IPS DF 6.9 (cell line): ENCODE results near the gene TXNIP.
A peak's percentile ranks its signal among the peaks of the same experiment; 100 is the strongest.
"Not testable (repeated sequence)": the region's sequence is repeated elsewhere in the genome, so short reads cannot be mapped to it uniquely, and the experiment has no call there.

Experiments used
- DNase-seq: peaks from one replicate; pipeline ENCODE4 v3.0.0-alpha.2; 2013; ENCODE audit warnings: low read depth, low spot score
- H3K27ac ChIP-seq: one replicate; pipeline ENCODE4 v1.5.1; 2013; ENCODE audit warnings: low read length, control low read depth
- H3K27me3 ChIP-seq: 2 replicates; pipeline ENCODE4 v1.6.1; 2013; ENCODE audit warnings: mild to moderate bottlenecking, low read length; ENCODE audit not compliant: control insufficient read depth, insufficient read depth
- H3K36me3 ChIP-seq: 2 replicates; pipeline ENCODE4 v1.6.1; 2013; ENCODE audit warnings: low read length; ENCODE audit not compliant: control insufficient read depth, insufficient read depth
- H3K4me1 ChIP-seq: 2 replicates; pipeline ENCODE4 v1.6.1; 2013; ENCODE audit warnings: low read length; ENCODE audit not compliant: control insufficient read depth, insufficient read depth
- H3K4me3 ChIP-seq: 2 replicates; pipeline ENCODE4 v1.5.1; 2013; ENCODE audit warnings: mild to moderate bottlenecking, low read length
- H3K9me3 ChIP-seq: 2 replicates; pipeline ENCODE4 v1.6.1; 2013; ENCODE audit warnings: low read length, inconsistent platforms; ENCODE audit not compliant: control insufficient read depth, insufficient read depth
- WGBS: extraction: QIAGEN DNeasy Blood & Tissue Kit; methylation state at CpG from one replicate; pipeline ENCODE4 v1.1.7; 2013; ENCODE audit warnings: mixed read lengths, missing lambda C conversion rate; ENCODE audit not compliant: insufficient read length, insufficient coverage; 5-methylcytosine and 5-hydroxymethylcytosine counted together

TXNIP gene

GRCh38 chr1:145996433-145997015 is at the start of gene TXNIP:
Gene TXNIP (minus strand): TSS chr1:145996579. CDS start chr1:145996266, 313 bp downstream.
- DNase-seq, result no peak
- Histone ChIP-seq H3K27me3 (no peaks in the 10 kb centered on the region), H3K4me3 (peak within 1 kb of the TSS; percentile 94), H3K27ac (no peak within 1 kb of the TSS), H3K4me1 (0 out of 2 replicates have a peak, but pooled peaks cover 2% of the 10 kb centered on the region), H3K36me3 (peaks cover 12% of the 10 kb centered on the region; the same call in 1 of the 2 replicates), H3K9me3 (no peaks in the 10 kb centered on the region)
- WGBS, result no CpG with 5 or more reads among the region's 30 CpGs

GRCh38 chr1:146039844-146040194 is 43.4 kb upstream of the TXNIP start:
- no peaks in the 10 kb centered on the region for H3K36me3 ChIP-seq
- H3K27me3 ChIP-seq, result no peaks in the 10 kb centered on the region
- no peak overlapping the region for H3K4me3 ChIP-seq
- no peak overlapping the region for H3K27ac ChIP-seq
- H3K4me1 ChIP-seq, result no peaks in the 10 kb centered on the region
- DNase-seq, result no peak
- no CpG with 5 or more reads among the region's 9 CpGs for WGBS
- no peaks in the 10 kb centered on the region for H3K9me3 ChIP-seq

- Histone ChIP-seq H3K9me3 (no peaks in the 10 kb centered on the region), H3K36me3 (no peaks in the 10 kb centered on the region), H3K27me3 (no peaks in the 10 kb centered on the region), H3K27ac (no peak overlapping the region), H3K4me1 (no peaks in the 10 kb centered on the region), H3K4me3 (peak overlapping the region; percentile 54; the same call in 1 of the 2 replicates)
- no CpG with 5 or more reads among the region's 21 CpGs for WGBS
- no peak for DNase-seq
Measured at GRCh38 chr1:146036965-146037646, 40.7 kb upstream of the TXNIP start.

- Histone ChIP-seq H3K36me3 (no peaks in the 10 kb centered on the region), H3K9me3 (no peaks in the 10 kb centered on the region), H3K4me3 (peak overlapping the region; percentile 52; the same call in 1 of the 2 replicates), H3K4me1 (no peaks in the 10 kb centered on the region), H3K27me3 (no peaks in the 10 kb centered on the region), H3K27ac (no peak overlapping the region)
- DNase-seq, result no peak
- WGBS, result no CpG with 5 or more reads among the region's 10 CpGs
Measured at GRCh38 chr1:146036241-146036964, 40.0 kb upstream of the TXNIP start.

GRCh38 chr1:146035048-146035423 is 38.7 kb upstream of the TXNIP start:
- Histone ChIP-seq H3K4me3 (peak overlapping the region; percentile 3; the same call in 1 of the 2 replicates), H3K4me1 (no peaks in the 10 kb centered on the region), H3K27me3 (no peaks in the 10 kb centered on the region), H3K27ac (no peak overlapping the region), H3K36me3 (no peaks in the 10 kb centered on the region), H3K9me3 (no peaks in the 10 kb centered on the region)
- no peak for DNase-seq
- no CpG with 5 or more reads among the region's 6 CpGs for whole genome bisulfite sequencing

- Histone ChIP-seq H3K4me1 (no peaks in the 10 kb centered on the region), H3K36me3 (no peaks in the 10 kb centered on the region), H3K27ac (no peak overlapping the region), H3K9me3 (no peaks in the 10 kb centered on the region), H3K4me3 (no peak overlapping the region), H3K27me3 (no peaks in the 10 kb centered on the region)
- WGBS, result no CpG with 5 or more reads among the region's 6 CpGs
- DNase-seq, result no peak
Measured at GRCh38 chr1:146032631-146033219, 36.3 kb upstream of the TXNIP start.

GRCh38 chr1:146031476-146031875 is 35.1 kb upstream of the TXNIP start:
- Histone ChIP-seq H3K9me3 (no peaks in the 10 kb centered on the region), H3K36me3 (no peaks in the 10 kb centered on the region), H3K4me1 (no peaks in the 10 kb centered on the region), H3K4me3 (no peak overlapping the region), H3K27me3 (no peaks in the 10 kb centered on the region), H3K27ac (no peak overlapping the region)
- DNase-seq, result no peak

- no peaks in the 10 kb centered on the region for H3K36me3 ChIP-seq
- no peaks in the 10 kb centered on the region for H3K4me1 ChIP-seq
- no peaks in the 10 kb centered on the region for H3K9me3 ChIP-seq
- H3K27me3 ChIP-seq, result no peaks in the 10 kb centered on the region
- no peak overlapping the region for H3K4me3 ChIP-seq
- H3K27ac ChIP-seq, result no peak overlapping the region
- no peak for DNase-seq
Measured at GRCh38 chr1:146029117-146029516, 32.7 kb upstream of the TXNIP start.

GRCh38 chr1:146026650-146027049 is 30.3 kb upstream of the TXNIP start:
- not testable (repeated sequence) for H3K36me3 ChIP-seq, H3K4me1 ChIP-seq, H3K4me3 ChIP-seq, DNase-seq, H3K27ac ChIP-seq, H3K9me3 ChIP-seq, H3K27me3 ChIP-seq
- WGBS, result no CpG with 5 or more reads among the region's 1 CpG

- H3K27me3 ChIP-seq, H3K4me1 ChIP-seq, H3K4me3 ChIP-seq, H3K36me3 ChIP-seq, DNase-seq, H3K9me3 ChIP-seq, H3K27ac ChIP-seq: not testable (repeated sequence)
- WGBS, result no CpG with 5 or more reads among the region's 2 CpGs
Measured at GRCh38 chr1:146025787-146026495, 29.6 kb upstream of the TXNIP start.
